Activated T-cell treated with anti-CD3 and anti-CD28 coated beads, Interleukin-2, amount 50 U/mL, for 48 hours (primary cell): ENCODE results near the gene TMED9.
"Not testable (repeated sequence)": the region's sequence is repeated elsewhere in the genome, so short reads cannot be mapped to it uniquely, and the experiment has no call there.

Experiments used
- DNase-seq, 2 experiments: peaks; one replicate each; pipeline ENCODE4 v3.0.0-alpha.2; 2020

The TMED9 gene

DNA sequence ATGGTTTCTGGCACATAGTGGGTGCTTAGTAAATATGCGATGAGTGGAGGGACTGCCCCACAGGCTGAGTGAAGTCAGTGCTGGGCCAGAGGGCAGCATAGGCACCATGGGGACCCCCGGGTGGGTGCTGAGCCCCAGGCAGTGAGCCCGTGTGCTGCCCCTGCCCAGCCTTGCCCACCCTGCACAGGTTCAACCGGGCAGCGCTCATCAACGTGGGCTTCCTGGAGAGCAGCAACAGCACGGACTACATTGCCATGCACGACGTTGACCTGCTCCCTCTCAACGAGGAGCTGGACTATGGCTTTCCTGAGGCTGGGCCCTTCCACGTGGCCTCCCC is 15.1 kb downstream of the TMED9 start:
- no peak for DNase-seq

- peak; percentile 71 to 82 for DNase-seq
Observed at GRCh38 chr5:177607452-177608192, 15.6 kb downstream of the TMED9 start.

DNA sequence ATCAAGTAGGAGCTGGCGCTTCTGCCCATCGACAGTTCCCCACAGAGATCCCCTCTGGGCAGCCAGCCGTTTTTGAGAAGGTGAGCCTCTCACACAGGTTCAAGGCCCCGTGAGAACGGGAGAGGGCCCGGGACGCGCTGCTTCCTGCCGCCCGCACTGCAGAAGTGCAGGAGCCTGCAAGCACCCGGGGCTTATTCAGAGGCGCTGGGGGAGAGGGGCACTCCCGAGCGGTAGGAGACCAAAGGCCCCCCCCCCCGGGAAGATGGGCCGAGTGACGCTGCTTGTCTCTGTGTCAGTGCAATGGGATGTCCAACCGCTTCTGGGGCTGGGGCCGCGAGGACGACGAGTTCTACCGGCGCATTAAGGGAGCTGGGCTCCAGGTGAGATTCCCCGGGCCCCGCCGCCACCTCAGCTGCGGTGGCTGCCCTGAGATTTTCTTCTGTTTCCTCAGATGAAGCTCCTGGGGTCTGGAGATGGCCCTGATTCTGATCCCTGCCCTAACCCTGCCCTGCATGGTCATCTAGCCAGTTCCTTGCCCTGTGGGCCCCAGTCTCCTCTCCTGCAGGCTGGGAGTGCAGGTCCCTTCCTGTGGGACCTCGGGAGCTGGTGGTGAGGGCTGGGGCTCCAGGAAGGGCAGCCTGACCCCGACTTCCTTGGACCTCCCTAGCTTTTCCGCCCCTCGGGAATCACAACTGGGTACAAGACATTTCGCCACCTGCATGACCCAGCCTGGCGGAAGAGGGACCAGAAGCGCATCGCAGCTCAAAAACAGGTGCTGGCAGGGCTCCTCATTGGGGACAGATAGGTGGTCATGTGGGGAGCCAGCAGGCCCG is 16.5 kb downstream of the TMED9 start:
- no peak for DNase-seq

- DNase-seq = no peak
Observed at GRCh38 chr5:177609076-177610059, 17.4 kb downstream of the TMED9 start.

- DNase-seq = no peak
Observed at GRCh38 chr5:177610131-177610769, 18.2 kb downstream of the TMED9 start.

DNA sequence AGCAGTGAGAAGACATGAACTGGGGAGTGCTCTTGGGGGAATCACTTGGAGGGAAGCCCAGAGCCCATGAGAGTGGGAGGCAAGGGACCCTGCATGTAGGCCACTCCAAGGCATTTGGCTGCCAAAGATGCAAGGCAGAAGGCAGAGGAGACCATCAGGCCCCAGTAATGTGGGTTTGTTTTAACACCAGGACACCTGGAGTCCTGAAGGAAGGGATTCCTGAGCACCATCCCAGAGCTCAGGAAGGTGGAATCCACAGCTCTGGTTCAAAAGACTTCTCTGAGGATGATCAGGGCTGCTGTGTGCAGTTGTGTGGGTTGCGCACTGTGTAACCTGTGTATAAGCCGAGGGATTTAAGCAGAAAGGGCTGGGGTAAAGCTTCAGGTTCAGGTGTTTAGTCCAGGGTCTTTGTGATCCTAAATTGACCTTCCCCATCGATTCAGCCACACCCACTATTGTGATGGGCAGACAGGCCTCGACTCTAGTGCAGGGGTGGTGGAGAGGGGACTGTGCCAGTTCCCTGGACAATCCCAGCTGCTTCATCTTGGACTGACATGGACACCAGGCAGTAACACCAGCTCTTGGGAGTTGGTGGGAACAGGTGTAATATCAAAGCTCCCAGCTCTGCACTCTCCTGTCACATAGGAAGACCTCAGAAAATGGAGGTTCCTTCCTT is 18.9 kb downstream of the TMED9 start:
- DNase-seq = no peak

DNA sequence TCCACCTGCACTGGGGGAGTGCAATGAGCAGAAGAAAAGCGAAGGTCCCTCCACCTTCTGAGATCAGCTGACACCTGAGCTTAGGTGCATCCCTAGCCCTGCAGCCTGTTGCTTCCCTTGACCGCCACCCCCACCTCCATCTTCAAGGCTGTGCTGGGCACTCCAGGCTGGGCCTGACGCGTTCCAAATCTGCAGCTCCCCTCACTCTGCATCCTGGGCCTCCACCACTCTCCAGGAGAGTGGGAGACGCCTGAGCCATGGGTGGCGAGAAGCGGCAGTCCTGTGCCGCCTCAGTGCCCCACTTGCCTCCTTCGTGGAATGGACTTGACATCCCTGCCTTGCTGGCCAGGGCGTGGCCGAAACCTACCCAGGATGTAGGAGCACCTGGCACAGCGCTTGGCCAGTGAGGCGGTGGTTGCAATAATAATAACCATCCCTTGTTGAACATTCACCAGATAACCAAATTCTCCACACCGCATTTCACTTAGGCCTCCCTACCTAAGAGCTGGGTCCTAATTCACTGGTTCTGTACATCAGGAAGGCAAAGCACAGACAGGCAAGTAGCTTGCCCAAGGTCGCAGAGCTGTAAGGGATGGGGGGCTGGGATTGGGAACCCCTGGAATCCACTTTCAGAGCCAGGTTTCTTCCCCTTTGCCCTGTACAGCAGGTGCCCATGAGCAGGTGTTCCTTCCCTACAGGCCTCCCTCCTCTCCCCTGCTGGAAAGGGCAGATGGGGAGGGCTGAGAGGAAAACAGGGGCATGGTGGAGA is 19.6 kb downstream of the TMED9 start:
- no peak for DNase-seq

DNA sequence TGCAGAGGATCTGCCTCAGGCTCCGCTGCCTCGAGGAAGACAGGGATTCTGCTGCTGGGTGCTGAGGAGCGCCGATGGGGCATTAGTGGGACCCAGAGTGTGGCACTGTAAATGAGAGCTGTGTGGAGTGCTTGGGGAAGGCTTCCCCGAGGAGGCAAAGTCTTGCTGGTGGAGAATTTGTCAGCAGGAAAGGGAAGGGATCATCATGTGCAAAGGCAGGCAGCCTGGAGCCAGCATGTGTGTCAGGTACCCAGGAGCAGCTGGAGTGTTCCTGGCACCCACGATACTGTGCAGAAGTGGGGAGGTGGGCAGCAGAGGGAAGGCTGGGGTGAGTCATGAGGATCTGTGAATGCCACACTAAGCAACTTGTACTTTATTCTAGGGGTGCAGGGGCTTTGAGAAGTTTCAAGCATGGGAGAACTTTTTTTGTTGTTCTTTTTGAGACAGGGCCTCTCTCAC is 20.2 kb downstream of the TMED9 start:
- no peak for DNase-seq

DNA sequence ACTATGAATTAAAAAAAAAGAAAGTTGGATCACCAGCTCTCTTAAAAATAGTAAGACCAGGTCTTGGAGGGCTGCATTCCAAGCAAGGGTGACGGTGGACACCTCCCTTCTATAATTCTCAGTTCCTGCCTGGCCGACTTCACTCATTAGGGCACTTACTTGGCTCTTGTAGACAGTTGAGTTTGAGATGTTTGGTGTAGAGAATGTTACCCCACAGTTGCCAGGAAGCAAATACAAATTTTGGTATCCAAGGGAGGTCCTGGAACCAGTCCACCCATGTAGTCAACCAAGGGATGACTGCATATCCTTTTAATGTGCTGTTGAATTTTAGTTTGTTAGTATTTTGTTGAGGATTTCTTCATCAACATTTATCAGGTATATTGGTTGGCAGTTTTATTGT is 28.6 kb downstream of the TMED9 start:
- no peak for DNase-seq

- not testable (repeated sequence) for DNase-seq
Observed at GRCh38 chr5:177624172-177624571, 32.2 kb downstream of the TMED9 start.

DNA sequence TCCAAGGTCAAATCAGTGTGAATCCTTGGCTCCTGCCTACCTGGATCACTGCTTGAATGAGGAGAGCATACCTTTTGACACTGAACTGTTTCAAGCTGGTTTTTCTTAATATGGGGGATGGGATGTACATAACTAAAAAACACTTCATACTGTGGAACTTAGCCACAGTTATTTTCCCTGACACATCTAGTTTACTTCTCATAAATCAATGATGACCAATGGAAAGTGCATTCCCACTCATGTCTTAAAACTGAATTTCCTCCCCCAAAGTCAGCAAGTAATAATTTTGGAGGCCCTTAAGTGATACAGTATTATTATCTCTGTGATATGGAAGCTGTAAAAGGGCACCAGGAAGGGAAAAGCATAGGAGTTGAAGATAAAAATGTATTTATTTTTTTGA is 38.2 kb downstream of the TMED9 start:
- not testable (repeated sequence) for DNase-seq

DNA sequence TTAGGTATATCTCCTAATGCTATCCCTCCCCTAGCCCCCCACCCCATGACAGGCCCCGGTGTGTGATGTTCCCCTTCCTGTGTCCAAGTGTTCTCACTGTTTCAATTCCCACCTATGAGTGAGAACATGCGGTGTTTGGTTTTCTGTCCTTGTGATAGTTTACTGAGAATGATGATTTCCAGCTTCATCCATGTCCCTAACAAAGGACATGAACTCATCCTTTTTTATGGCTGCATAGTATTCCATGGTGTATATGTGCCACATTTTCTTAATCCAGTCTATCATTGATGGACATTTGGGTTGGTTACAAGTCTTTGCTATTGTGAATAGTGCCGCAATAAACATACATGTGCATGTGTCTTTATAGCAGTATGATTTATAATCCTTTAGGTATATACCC is 42.9 kb downstream of the TMED9 start:
- not testable (repeated sequence) for DNase-seq

GRCh38 chr5:177645462-177645861 is 53.5 kb downstream of the TMED9 start:
- not testable (repeated sequence) for DNase-seq
